K562 (cell line): Measurements from ENCODE around the gene SLC35D3. TPM values are rescaled to one million over a fixed set of nuclear protein-coding genes. Genes with fewer than 3 reads are reported as not detected.

Experiments
- ARID1B ChIP-seq: fragments of 450-650 bp; IDR thresholded peaks from 2 replicates; pipeline ENCODE4 v1.6.1; 2016; ENCODE audit warnings: antibody characterized with exemption, mild to moderate bottlenecking, inconsistent platforms
- CTBP1 ChIP-seq: fragments of 450-650 bp; IDR thresholded peaks from 2 replicates; pipeline ENCODE4 v1.6.1; 2016; ENCODE audit warnings: borderline replicate concordance
- ETS2 ChIP-seq: IDR thresholded peaks from 2 replicates; pipeline ENCODE4 v1.6.1; 2016; ENCODE audit warnings: borderline replicate concordance, missing genetic modification characterization, mild to moderate bottlenecking, moderate library complexity, missing compliant biosample characterization; ENCODE audit not compliant: poor library complexity, severe bottlenecking
- GTF2F1 ChIP-seq: IDR thresholded peaks from 2 replicates; pipeline ENCODE4 v1.6.1; 2011; ENCODE audit warnings: low read depth, low read length, improper control_type of control experiment
- JUN ChIP-seq, 2 experiments: sonication (generic) in 1 of 2; formaldehyde crosslinking in 1 of 2; IDR thresholded peaks; 2 replicates each; pipeline versions ENCODE4 v1.6.1 to v1.8.0; 2012 to 2022; ENCODE audit warnings: borderline replicate concordance in 2 of 2, mild to moderate bottlenecking in 2 of 2, improper control_type of control experiment in 1 of 2, low read depth in 1 of 2, low read length in 1 of 2, missing genetic modification reagents in 1 of 2
- JUND ChIP-seq, 2 experiments: IDR thresholded peaks; 2 replicates in 1 of 2; 3 replicates in 1 of 2; pipeline ENCODE4 v1.6.1; 2011; ENCODE audit warnings: borderline replicate concordance in 2 of 2, low read depth in 2 of 2, low read length in 2 of 2, improper control_type of control experiment in 1 of 2, missing biosample characterization in 1 of 2, missing genetic modification characterization in 1 of 2, missing genetic modification reagents in 1 of 2
- NCOR1 ChIP-seq: fragments of 450-650 bp; IDR thresholded peaks from 2 replicates; pipeline ENCODE4 v1.6.1; 2016; ENCODE audit warnings: mild to moderate bottlenecking, moderate library complexity
- RAD21 ChIP-seq, 2 experiments: fragments of 250-450 bp in 1 of 2; fragments of 450-650 bp in 1 of 2; sonication (Bioruptor Pico) in 1 of 2; formaldehyde crosslinking in 1 of 2; IDR thresholded peaks in 1 of 2; conservative IDR thresholded peaks in 1 of 2; 2 replicates each; pipeline versions ENCODE4 v1.4.0 to v1.8.0; 2020 to 2022; ENCODE audit warnings: mild to moderate bottlenecking in 2 of 2, moderate library complexity in 1 of 2
- SMC3 ChIP-seq: conservative IDR thresholded peaks from 2 replicates; pipeline ENCODE4 v1.6.1; 2011; ENCODE audit warnings: low read depth, low read length, improper control_type of control experiment; ENCODE audit not compliant: insufficient read depth
- ZNF263 ChIP-seq: sonication (generic); formaldehyde crosslinking; IDR thresholded peaks from 2 replicates; pipeline ENCODE4 v1.8.0; 2022; ENCODE audit warnings: mild to moderate bottlenecking, missing genetic modification reagents, borderline replicate concordance
- ZNF316 ChIP-seq: fragments of 450-650 bp; IDR thresholded peaks from 2 replicates; pipeline ENCODE4 v1.6.1; 2016
- ZNF445 ChIP-seq: fragments of 250-450 bp; sonication (Bioruptor Pico); IDR thresholded peaks from 2 replicates; pipeline ENCODE4 v1.4.0; 2020; ENCODE audit warnings: low read depth, mild to moderate bottlenecking, moderate library complexity
- polyA plus RNA-seq, 8 experiments: library from polyadenylated mRNA; depleted of rRNA in 4 of 8; stranded (reverse) in 5 of 8; unstranded in 3 of 8; fragments of >200 nt; fragmentation: Nextera tagmentation in 2 of 8; fragmentation: Illumina TruSeq in 1 of 8; extraction: Ambion mirVana in 2 of 8; extraction: Trizol in 1 of 8; gene quantifications; 2 replicates each; pipeline versions ENCODE4 v1.2.1 to v1.2.3, GENCODE V29; 2011 to 2014; ENCODE audit warnings: inconsistent platforms in 1 of 8, missing spikeins in 1 of 8
- total RNA-seq, 7 experiments: library from RNA; depleted of rRNA in 6 of 7; stranded (reverse); fragments of >200 nt in 6 of 7; fragmentation: Illumina TruSeq in 2 of 7; extraction: Trizol in 2 of 7; gene quantifications; 2 replicates each; pipeline versions ENCODE4 v1.2.1 to v1.2.3, GENCODE V29; 2011 to 2021; ENCODE audit warnings: low replicate concordance in 1 of 7
- TF ChIP-seq, protein P1 (sequence below): fragments of 200-800 bp; sonication (Bioruptor generic); IDR thresholded peaks from 2 replicates; pipeline ENCODE4 v1.6.1; 2016; ENCODE audit warnings: missing genetic modification characterization, missing compliant biosample characterization
- TF ChIP-seq, protein P2 (sequence below): fragments of 450-650 bp; formaldehyde crosslinking; IDR thresholded peaks from 2 replicates; pipeline ENCODE4 v1.4.0; 2020; ENCODE audit warnings: mild to moderate bottlenecking, moderate library complexity
- TF ChIP-seq, protein P3 (sequence below), 2 experiments: fragments of 450-650 bp in 1 of 2; IDR thresholded peaks; 2 replicates each; pipeline ENCODE4 v1.6.1; 2011 to 2017; ENCODE audit warnings: low read depth in 2 of 2, antibody characterized with exemption in 1 of 2, borderline replicate concordance in 1 of 2, low read length in 1 of 2, mild to moderate bottlenecking in 1 of 2, mixed read lengths in 1 of 2; ENCODE audit not compliant: control insufficient read depth in 1 of 2

The SLC35D3 gene
- total and polyA plus RNA-seq, 9 of the 15 experiments (the other 6 are each of a cell fraction or from before 2014, with no cell fraction given), result not detected

DNA sequence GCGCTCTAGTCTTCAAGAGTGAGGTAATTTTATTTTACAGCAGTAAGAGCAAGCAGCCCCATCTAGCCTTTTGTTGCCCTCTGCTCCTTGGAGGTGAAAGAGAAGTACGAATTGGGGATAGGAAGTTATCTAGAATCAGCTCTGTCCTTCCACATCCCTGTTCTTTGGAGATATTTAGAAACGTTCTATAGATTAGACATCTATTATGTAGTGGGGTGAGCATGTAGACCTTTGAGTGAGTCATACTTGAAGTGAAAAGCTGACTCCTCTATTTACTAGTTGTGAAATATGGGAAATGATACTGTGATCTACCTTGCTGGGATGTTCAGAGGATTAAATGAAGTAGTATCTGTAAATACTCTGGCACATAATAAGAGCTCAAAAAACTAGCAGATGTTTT lies 36.0 kb upstream of the SLC35D3 start (continued):
- TF ChIP-seq, protein P1, sequence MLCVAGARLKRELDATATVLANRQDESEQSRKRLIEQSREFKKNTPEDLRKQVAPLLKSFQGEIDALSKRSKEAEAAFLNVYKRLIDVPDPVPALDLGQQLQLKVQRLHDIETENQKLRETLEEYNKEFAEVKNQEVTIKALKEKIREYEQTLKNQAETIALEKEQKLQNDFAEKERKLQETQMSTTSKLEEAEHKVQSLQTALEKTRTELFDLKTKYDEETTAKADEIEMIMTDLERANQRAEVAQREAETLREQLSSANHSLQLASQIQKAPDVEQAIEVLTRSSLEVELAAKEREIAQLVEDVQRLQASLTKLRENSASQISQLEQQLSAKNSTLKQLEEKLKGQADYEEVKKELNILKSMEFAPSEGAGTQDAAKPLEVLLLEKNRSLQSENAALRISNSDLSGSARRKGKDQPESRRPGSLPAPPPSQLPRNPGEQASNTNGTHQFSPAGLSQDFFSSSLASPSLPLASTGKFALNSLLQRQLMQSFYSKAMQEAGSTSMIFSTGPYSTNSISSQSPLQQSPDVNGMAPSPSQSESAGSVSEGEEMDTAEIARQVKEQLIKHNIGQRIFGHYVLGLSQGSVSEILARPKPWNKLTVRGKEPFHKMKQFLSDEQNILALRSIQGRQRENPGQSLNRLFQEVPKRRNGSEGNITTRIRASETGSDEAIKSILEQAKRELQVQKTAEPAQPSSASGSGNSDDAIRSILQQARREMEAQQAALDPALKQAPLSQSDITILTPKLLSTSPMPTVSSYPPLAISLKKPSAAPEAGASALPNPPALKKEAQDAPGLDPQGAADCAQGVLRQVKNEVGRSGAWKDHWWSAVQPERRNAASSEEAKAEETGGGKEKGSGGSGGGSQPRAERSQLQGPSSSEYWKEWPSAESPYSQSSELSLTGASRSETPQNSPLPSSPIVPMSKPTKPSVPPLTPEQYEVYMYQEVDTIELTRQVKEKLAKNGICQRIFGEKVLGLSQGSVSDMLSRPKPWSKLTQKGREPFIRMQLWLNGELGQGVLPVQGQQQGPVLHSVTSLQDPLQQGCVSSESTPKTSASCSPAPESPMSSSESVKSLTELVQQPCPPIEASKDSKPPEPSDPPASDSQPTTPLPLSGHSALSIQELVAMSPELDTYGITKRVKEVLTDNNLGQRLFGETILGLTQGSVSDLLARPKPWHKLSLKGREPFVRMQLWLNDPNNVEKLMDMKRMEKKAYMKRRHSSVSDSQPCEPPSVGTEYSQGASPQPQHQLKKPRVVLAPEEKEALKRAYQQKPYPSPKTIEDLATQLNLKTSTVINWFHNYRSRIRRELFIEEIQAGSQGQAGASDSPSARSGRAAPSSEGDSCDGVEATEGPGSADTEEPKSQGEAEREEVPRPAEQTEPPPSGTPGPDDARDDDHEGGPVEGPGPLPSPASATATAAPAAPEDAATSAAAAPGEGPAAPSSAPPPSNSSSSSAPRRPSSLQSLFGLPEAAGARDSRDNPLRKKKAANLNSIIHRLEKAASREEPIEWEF, result no peak
- TF ChIP-seq ZNF316 (peak; percentile 64), ETS2 (tag) (no peak), JUND (IDR thresholded peaks at IDR 0.05; ENCODE audit: borderline replicate concordance, low read depth, low read length) (peak; percentile 86), JUND (tag; IDR thresholded peaks at IDR 0.05; ENCODE audit: borderline replicate concordance, low read depth, low read length) (peak; percentile 87; the same call in 2 of the 3 replicates), RAD21 (CRISPR knock-in tag; conservative IDR thresholded peaks at IDR 0.05 in 1 of 2, IDR thresholded peaks at IDR 0.05 in 1 of 2) (no peak), ZNF263 (CRISPR knock-in tag) (no peak), SMC3 (no peak), ARID1B (peak; percentile 52), ZNF445 (CRISPR knock-in tag) (no peak), JUN (IDR thresholded peaks at IDR 0.05; ENCODE audit: borderline replicate concordance, low read depth, low read length) (no peak; the same call in 1 of the 2 replicates), JUN (CRISPR knock-in tag; IDR thresholded peaks at IDR 0.05; ENCODE audit: borderline replicate concordance) (no peak), CTBP1 (0 out of 2 replicates have a peak, but pooled peaks have one; percentile 16), NCOR1 (peak; percentile 17; the same call in 1 of the 2 replicates), GTF2F1 (no peak)
- TF ChIP-seq, protein P2, sequence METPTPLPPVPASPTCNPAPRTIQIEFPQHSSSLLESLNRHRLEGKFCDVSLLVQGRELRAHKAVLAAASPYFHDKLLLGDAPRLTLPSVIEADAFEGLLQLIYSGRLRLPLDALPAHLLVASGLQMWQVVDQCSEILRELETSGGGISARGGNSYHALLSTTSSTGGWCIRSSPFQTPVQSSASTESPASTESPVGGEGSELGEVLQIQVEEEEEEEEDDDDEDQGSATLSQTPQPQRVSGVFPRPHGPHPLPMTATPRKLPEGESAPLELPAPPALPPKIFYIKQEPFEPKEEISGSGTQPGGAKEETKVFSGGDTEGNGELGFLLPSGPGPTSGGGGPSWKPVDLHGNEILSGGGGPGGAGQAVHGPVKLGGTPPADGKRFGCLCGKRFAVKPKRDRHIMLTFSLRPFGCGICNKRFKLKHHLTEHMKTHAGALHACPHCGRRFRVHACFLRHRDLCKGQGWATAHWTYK, result no peak
- TF ChIP-seq, protein P3, sequence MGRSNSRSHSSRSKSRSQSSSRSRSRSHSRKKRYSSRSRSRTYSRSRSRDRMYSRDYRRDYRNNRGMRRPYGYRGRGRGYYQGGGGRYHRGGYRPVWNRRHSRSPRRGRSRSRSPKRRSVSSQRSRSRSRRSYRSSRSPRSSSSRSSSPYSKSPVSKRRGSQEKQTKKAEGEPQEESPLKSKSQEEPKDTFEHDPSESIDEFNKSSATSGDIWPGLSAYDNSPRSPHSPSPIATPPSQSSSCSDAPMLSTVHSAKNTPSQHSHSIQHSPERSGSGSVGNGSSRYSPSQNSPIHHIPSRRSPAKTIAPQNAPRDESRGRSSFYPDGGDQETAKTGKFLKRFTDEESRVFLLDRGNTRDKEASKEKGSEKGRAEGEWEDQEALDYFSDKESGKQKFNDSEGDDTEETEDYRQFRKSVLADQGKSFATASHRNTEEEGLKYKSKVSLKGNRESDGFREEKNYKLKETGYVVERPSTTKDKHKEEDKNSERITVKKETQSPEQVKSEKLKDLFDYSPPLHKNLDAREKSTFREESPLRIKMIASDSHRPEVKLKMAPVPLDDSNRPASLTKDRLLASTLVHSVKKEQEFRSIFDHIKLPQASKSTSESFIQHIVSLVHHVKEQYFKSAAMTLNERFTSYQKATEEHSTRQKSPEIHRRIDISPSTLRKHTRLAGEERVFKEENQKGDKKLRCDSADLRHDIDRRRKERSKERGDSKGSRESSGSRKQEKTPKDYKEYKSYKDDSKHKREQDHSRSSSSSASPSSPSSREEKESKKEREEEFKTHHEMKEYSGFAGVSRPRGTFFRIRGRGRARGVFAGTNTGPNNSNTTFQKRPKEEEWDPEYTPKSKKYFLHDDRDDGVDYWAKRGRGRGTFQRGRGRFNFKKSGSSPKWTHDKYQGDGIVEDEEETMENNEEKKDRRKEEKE (IDR thresholded peaks at IDR 0.05; ENCODE audit: borderline replicate concordance in 1 of 2, control insufficient read depth in 1 of 2, low read depth in 2 of 2, low read length in 1 of 2), result no peak
